ENCODE data around the gene FIBCD1.

FIBCD1 gene

DNA sequence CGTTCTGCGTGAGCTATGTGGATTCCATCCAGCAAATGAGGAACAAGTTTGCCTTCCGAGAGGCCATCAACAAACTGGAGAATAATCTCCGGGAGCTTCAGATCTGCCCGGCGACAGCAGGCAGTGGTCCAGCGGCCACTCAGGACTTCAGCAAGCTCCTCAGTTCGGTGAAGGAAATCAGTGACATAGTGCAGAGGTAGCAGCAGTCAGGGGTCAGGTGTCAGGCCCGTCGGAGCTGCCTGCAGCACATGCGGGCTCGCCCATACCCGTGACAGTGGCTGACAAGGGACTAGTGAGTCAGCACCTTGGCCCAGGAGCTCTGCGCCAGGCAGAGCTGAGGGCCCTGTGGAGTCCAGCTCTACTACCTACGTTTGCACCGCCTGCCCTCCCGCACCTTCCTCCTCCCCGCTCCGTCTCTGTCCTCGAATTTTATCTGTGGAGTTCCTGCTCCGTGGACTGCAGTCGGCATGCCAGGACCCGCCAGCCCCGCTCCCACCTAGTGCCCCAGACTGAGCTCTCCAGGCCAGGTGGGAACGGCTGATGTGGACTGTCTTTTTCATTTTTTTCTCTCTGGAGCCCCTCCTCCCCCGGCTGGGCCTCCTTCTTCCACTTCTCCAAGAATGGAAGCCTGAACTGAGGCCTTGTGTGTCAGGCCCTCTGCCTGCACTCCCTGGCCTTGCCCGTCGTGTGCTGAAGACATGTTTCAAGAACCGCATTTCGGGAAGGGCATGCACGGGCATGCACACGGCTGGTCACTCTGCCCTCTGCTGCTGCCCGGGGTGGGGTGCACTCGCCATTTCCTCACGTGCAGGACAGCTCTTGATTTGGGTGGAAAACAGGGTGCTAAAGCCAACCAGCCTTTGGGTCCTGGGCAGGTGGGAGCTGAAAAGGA lies 53.3 kb downstream of the FIBCD1 start:
- no peaks in the 10 kb centered on the region for H3K9me3 ChIP-seq (replicated peaks in 1 of 2; ENCODE audit: control insufficient read depth in 2 of 2, insufficient read depth in 1 of 2, low read depth in 1 of 2, low read length in 2 of 2)
- H2AK5ac ChIP-seq (ENCODE audit: low read depth, low read length), result no peak overlapping the region
- H3K36me3 ChIP-seq (replicated peaks in 1 of 2; ENCODE audit: control insufficient read depth in 2 of 2, insufficient read depth in 2 of 2, low read length in 2 of 2), result peaks cover 64 to 96% of the 10 kb centered on the region in 2 donors
- no peak overlapping the region for H3K4me3 ChIP-seq (ENCODE audit: low read length in 2 of 2)
- no peak overlapping the region for H4K91ac ChIP-seq (ENCODE audit: low read depth, low read length, poor library complexity)
- H2AFZ ChIP-seq (ENCODE audit: low read length), result no peak overlapping the region
- peak overlapping the region; percentile 90 for H3K4ac ChIP-seq (ENCODE audit: low read length)
- peak overlapping the region; percentile 93 for H3K23ac ChIP-seq (ENCODE audit: low read depth, low read length, poor library complexity)
- H3K14ac ChIP-seq (ENCODE audit: low read length), result peak overlapping the region; percentile 95
- H3K18ac ChIP-seq (ENCODE audit: low read length), result peak overlapping the region; percentile 52
- peak overlapping the region; percentile 80 for H3K9ac ChIP-seq (ENCODE audit: low read depth, low read length, poor library complexity)
- no CpG with 5 or more reads among the region's 35 CpGs for WGBS, 2 donors (ENCODE audit: extremely low coverage in 2 of 2, insufficient read length in 2 of 2, insufficient replicate concordance in 1 of 2)
- peak overlapping the region; percentile 41 for H2BK12ac ChIP-seq (ENCODE audit: low read length)
- no peaks in the 10 kb centered on the region for H3K27me3 ChIP-seq (ENCODE audit: control insufficient read depth in 3 of 3, insufficient read depth in 3 of 3, low read depth in 1 of 3, low read length in 3 of 3)
- no peak overlapping the region for H4K8ac ChIP-seq (ENCODE audit: low read depth, low read length)
- no peak overlapping the region for H2BK15ac ChIP-seq (ENCODE audit: low read length)
- H3K27ac ChIP-seq (replicated peaks; ENCODE audit: low read length), result no peak overlapping the region
- peak overlapping the region; percentile 62 for H2BK5ac ChIP-seq (ENCODE audit: low read length)
- peaks cover 0 to 8% of the 10 kb centered on the region in 2 donors for H3K4me1 ChIP-seq (ENCODE audit: control insufficient read depth in 2 of 2, insufficient read depth in 1 of 2, low read depth in 1 of 2, low read length in 2 of 2)
- DNase-seq (ENCODE audit: low spot score), result no peak
- no peak overlapping the region for H3K4me2 ChIP-seq (ENCODE audit: insufficient read depth, low read length, poor library complexity, severe bottlenecking)
- H3K79me1 ChIP-seq (ENCODE audit: low read depth, low read length), result peaks cover 5% of the 10 kb centered on the region
- H2BK120ac ChIP-seq (ENCODE audit: low read depth, low read length), result no peak overlapping the region

DNA sequence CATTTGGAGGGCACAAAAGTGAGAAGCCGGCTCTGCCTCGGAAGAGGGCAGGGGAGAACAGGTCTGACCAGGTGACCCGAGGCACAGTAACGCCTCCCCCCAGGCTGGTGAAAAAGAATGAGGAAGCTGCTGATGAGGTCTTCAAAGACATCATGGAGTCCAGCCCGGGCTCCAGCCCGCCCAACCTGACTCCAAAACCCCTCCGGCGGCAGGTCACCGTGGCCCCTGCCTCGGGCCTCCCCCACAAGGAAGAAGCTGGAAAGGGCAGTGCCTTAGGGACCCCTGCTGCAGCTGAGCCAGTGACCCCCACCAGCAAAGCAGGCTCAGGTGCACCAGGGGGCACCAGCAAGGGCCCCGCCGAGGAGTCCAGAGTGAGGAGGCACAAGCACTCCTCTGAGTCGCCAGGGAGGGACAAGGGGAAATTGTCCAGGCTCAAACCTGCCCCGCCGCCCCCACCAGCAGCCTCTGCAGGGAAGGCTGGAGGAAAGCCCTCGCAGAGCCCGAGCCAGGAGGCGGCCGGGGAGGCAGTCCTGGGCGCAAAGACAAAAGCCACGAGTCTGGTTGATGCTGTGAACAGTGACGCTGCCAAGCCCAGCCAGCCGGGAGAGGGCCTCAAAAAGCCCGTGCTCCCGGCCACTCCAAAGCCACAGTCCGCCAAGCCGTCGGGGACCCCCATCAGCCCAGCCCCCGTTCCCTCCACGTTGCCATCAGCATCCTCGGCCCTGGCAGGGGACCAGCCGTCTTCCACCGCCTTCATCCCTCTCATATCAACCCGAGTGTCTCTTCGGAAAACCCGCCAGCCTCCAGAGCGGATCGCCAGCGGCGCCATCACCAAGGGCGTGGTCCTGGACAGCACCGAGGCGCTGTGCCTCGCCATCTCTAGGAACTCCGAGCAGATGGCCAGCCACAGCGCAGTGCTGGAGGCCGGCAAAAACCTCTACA lies 54.2 kb downstream of the FIBCD1 start:
- H3K14ac ChIP-seq (ENCODE audit: low read length), result peak overlapping the region; percentile 31
- H3K4me1 ChIP-seq (ENCODE audit: control insufficient read depth in 2 of 2, insufficient read depth in 1 of 2, low read depth in 1 of 2, low read length in 2 of 2), result peaks cover 0 to 8% of the 10 kb centered on the region in 2 donors
- no peaks in the 10 kb centered on the region for H3K9me3 ChIP-seq (replicated peaks in 1 of 2; ENCODE audit: control insufficient read depth in 2 of 2, insufficient read depth in 1 of 2, low read depth in 1 of 2, low read length in 2 of 2)
- H3K79me1 ChIP-seq (ENCODE audit: low read depth, low read length), result peaks cover 5% of the 10 kb centered on the region
- DNase-seq (ENCODE audit: low spot score), result no peak
- peaks cover 68 to 96% of the 10 kb centered on the region in 2 donors for H3K36me3 ChIP-seq (replicated peaks in 1 of 2; ENCODE audit: control insufficient read depth in 2 of 2, insufficient read depth in 2 of 2, low read length in 2 of 2)
- no peak overlapping the region for H2AK5ac ChIP-seq (ENCODE audit: low read depth, low read length)
- H3K4me2 ChIP-seq (ENCODE audit: insufficient read depth, low read length, poor library complexity, severe bottlenecking), result no peak overlapping the region
- no peak overlapping the region for H2BK12ac ChIP-seq (ENCODE audit: low read length)
- no peak overlapping the region for H2AFZ ChIP-seq (ENCODE audit: low read length)
- peak overlapping the region; percentile 62 for H2BK5ac ChIP-seq (ENCODE audit: low read length)
- H2BK15ac ChIP-seq (ENCODE audit: low read length), result no peak overlapping the region
- no peak overlapping the region for H3K4me3 ChIP-seq (ENCODE audit: low read length in 2 of 2)
- WGBS, 2 donors (ENCODE audit: extremely low coverage in 2 of 2, insufficient read length in 2 of 2, insufficient replicate concordance in 1 of 2), result no CpG with 5 or more reads among the region's 47 CpGs
- H2BK120ac ChIP-seq (ENCODE audit: low read depth, low read length), result no peak overlapping the region
- no peak overlapping the region for H3K18ac ChIP-seq (ENCODE audit: low read length)
- no peaks in the 10 kb centered on the region for H3K27me3 ChIP-seq (ENCODE audit: control insufficient read depth in 3 of 3, insufficient read depth in 3 of 3, low read depth in 1 of 3, low read length in 3 of 3)
- peak overlapping the region; percentile 70 for H3K9ac ChIP-seq (ENCODE audit: low read depth, low read length, poor library complexity)
- no peak overlapping the region for H4K91ac ChIP-seq (ENCODE audit: low read depth, low read length, poor library complexity)
- H3K4ac ChIP-seq (ENCODE audit: low read length), result no peak overlapping the region
- no peak overlapping the region for H4K8ac ChIP-seq (ENCODE audit: low read depth, low read length)
- H3K23ac ChIP-seq (ENCODE audit: low read depth, low read length, poor library complexity), result peak overlapping the region; percentile 75
- no peak overlapping the region for H3K27ac ChIP-seq (replicated peaks; ENCODE audit: low read length)

DNA sequence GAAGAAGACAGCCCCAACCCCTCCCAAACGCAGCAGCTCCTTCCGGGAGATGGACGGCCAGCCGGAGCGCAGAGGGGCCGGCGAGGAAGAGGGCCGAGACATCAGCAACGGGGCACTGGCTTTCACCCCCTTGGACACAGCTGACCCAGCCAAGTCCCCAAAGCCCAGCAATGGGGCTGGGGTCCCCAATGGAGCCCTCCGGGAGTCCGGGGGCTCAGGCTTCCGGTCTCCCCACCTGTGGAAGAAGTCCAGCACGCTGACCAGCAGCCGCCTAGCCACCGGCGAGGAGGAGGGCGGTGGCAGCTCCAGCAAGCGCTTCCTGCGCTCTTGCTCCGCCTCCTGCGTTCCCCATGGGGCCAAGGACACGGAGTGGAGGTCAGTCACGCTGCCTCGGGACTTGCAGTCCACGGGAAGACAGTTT lies 54.9 kb downstream of the FIBCD1 start:
- H3K4me1 ChIP-seq (ENCODE audit: control insufficient read depth in 2 of 2, insufficient read depth in 1 of 2, low read depth in 1 of 2, low read length in 2 of 2), result peaks cover 0 to 8% of the 10 kb centered on the region in 2 donors
- no peaks in the 10 kb centered on the region for H3K27me3 ChIP-seq (ENCODE audit: control insufficient read depth in 3 of 3, insufficient read depth in 3 of 3, low read depth in 1 of 3, low read length in 3 of 3)
- WGBS, 2 donors (ENCODE audit: extremely low coverage in 2 of 2, insufficient read length in 2 of 2, insufficient replicate concordance in 1 of 2), result no CpG with 5 or more reads among the region's 25 CpGs
- H4K91ac ChIP-seq (ENCODE audit: low read depth, low read length, poor library complexity), result no peak overlapping the region
- H3K27ac ChIP-seq (replicated peaks; ENCODE audit: low read length), result no peak overlapping the region
- no peak overlapping the region for H3K9ac ChIP-seq (ENCODE audit: low read depth, low read length, poor library complexity)
- H3K4me3 ChIP-seq (ENCODE audit: low read length in 2 of 2), result no peak overlapping the region
- no peaks in the 10 kb centered on the region for H3K9me3 ChIP-seq (replicated peaks in 1 of 2; ENCODE audit: control insufficient read depth in 2 of 2, insufficient read depth in 1 of 2, low read depth in 1 of 2, low read length in 2 of 2)
- no peak overlapping the region for H2AK5ac ChIP-seq (ENCODE audit: low read depth, low read length)
- no peak for DNase-seq (ENCODE audit: low spot score)
- H2BK120ac ChIP-seq (ENCODE audit: low read depth, low read length), result no peak overlapping the region
- H3K79me1 ChIP-seq (ENCODE audit: low read depth, low read length), result peaks cover 5% of the 10 kb centered on the region
- peak overlapping the region; percentile 75 for H3K23ac ChIP-seq (ENCODE audit: low read depth, low read length, poor library complexity)
- H3K18ac ChIP-seq (ENCODE audit: low read length), result no peak overlapping the region
- H3K4me2 ChIP-seq (ENCODE audit: insufficient read depth, low read length, poor library complexity, severe bottlenecking), result no peak overlapping the region
- H3K14ac ChIP-seq (ENCODE audit: low read length), result peak overlapping the region; percentile 31
- no peak overlapping the region for H2BK12ac ChIP-seq (ENCODE audit: low read length)
- H3K36me3 ChIP-seq (replicated peaks in 1 of 2; ENCODE audit: control insufficient read depth in 2 of 2, insufficient read depth in 2 of 2, low read length in 2 of 2), result peaks cover 73 to 98% of the 10 kb centered on the region in 2 donors
- H2AFZ ChIP-seq (ENCODE audit: low read length), result no peak overlapping the region
- peak overlapping the region; percentile 62 for H2BK5ac ChIP-seq (ENCODE audit: low read length)
- no peak overlapping the region for H3K4ac ChIP-seq (ENCODE audit: low read length)
- no peak overlapping the region for H4K8ac ChIP-seq (ENCODE audit: low read depth, low read length)
- H2BK15ac ChIP-seq (ENCODE audit: low read length), result no peak overlapping the region
